Hematopoietic multipotent progenitor cell treated with erythropoietin and hydrocortisone succinate and interleukin-3 and kit ligand, for 15 days (in vitro differentiated cells): ENCODE results near the gene EHD1.

ENCODE experiments used
- DNase-seq: peaks from one replicate; pipeline ENCODE4 v3.0.0-alpha.2; 2015; ENCODE audit warnings: low spot score

Gene EHD1

DNA sequence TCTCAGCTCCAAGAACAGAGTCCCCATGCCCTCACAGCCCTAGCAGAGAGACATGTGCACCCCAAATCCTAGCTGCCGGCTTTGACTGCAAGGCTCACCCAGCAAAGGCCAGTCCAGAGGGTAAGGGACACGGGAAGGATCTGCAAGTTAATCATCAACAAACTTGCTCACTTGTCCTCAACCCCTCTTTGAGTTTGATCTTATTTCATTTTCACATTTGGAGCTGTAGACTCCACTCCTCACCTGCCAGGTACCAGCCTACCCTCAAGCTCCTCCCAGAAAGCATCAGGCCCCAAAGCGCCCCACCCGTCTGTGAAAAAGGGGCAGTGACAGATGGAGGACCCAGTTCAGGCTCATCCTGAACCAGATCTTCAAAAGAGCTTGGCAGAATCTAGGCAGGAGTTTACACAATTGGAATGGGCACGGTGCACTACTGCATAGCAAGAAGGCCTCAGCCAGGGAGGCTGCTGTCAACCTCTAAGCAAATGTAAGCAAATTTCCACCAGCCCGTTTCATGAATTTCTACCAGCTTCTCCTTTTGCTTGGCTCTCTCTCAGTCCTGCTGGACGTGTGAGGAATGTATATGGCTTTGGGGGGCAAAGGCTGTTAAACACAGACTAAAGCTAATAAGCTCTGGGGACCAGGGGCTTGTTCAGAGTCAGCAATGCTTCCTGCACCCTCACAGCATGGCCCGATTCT lies 5.5 kb downstream of the EHD1 start:
- DNase-seq, result no peak

DNA sequence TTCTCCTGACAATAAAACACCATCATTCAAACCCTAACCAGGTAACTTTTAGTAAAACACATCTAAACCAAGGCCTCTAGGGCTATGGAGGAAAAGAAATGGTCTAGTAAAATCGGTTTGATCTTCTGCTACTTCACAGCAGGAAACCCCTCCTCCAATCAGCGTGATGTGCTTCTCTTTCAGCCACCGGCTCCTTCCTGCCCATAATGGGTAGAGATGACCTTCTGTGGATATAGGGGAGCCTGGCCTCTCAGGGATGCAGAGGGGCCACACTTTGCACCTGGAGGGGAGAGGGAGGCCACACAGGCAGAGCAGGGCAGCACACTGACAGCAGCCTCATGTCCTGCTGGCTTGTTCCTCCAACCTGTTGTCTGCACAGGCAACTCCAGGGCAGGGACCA lies 6.9 kb downstream of the EHD1 start:
- no peak for DNase-seq

DNA sequence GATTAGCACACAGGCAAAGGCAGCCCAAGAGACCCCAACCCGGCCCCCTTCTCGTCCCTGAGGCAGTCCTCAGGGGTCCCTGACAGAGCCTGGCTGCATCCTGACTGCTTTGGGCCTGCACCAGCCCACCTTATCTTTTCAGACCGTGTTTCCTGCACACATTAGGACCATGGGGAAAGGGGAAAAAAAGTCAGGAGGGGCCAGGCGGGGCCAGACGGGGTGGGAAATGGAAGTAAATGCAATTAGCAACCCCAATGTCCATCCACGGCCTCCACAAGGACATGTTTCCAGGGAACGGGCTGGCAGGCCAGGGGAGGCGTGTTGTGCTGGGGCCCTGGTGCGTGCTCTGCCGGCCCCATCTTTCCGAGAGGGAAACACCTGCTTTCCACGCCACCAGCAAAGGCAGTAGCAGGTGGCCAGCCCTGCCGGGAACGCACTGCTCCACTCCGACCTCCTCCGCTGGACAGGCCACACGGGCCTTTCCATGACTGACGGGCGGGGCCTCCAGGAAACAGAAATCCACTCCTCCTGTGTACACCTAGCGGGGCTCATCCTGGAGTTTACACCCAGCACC lies 7.4 kb downstream of the EHD1 start:
- DNase-seq, result no peak

DNA sequence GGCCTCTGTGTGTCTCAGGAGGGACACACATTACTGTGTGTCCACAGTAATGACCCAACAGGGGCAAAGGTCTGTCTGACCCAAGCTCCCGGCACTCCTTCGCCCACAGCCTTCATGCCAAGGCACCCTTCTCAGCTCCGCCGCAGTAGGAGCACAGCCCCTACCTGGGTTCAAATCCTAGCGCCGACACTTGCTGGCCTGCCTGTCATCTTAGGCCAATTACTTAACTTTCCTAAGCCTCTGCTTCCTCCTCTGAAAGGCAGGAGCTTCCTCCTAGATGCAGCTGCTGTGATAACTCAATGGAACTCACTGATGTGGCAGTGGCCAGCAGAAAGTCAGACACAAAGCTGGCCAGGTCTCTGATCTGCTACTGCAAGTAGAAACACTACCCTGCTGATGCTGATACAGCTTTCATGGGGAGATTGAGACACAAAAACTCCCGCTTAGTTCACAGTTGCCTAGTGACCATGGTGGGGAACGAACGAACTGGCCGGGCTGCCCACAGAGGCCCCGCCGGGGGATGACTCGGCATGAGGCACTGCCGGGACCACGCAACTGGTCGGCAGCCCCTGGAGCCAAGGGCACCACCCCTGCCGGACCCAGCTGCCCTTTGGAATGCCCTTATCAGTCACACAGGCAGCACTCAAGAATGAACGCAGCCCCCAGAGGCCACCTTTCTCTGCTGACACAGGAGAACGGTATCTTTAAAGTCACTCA lies 8.1 kb downstream of the EHD1 start:
- no peak for DNase-seq

DNA sequence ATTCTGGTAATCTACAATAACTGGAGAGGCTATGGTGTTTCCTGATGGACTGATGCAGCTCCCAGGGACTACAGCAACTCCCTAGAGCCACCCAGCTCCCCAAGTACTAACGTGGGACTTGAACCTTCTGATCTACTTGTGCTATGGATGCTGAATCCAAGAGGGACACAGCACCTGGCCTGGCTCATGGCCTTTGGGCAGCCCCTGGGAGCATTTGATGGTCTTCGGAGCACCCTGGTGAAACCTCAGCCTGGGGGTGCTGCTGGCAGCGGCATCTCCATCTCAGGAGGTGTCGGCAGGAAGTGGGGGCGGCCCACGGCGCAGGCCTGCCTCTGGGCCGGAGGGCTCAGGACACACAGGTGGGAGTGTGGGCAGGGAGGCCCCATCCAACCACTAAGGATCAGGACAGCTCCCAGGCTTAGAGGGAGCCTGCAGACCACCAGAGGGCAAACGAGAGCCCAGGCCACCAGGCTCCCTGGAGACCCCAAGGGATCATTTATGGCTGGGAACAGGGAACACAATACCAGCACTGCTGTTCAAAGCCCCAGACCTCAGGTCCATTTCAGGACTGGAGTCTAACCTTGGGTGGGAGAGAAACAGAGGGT lies 8.7 kb downstream of the EHD1 start:
- no peak for DNase-seq

DNA sequence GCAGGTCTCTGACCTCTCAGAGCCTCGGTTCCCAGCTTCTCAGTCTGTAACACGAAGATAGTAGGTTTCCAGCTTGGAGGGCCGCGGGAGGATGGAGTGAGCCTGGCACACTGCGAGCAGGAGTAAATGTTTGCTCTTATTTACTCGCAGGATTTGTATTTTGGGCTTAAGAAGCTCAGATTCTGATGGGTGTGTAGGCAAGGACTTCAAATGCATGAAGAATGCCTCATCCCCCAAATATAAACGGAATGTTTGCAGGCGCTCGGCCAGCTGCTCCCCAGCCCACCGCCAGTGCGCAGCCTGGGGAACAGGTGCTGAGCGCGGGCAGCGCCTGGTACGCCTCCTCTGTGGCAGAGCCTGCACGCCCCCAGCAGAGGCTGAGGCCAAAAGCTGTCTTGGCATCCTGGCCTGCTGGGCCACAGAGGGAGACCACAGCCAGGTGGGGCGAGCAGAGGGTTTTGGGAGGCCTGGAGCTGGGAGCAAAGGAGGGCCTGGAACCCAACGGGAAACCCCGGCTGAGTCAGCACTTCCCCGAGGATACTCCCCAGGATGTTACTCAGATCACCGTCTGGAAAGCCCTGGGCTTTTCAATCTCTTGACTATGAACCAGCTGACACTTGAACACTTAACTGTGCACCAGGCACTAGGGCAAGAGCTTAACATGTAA lies 9.4 kb downstream of the EHD1 start:
- no peak for DNase-seq

DNA sequence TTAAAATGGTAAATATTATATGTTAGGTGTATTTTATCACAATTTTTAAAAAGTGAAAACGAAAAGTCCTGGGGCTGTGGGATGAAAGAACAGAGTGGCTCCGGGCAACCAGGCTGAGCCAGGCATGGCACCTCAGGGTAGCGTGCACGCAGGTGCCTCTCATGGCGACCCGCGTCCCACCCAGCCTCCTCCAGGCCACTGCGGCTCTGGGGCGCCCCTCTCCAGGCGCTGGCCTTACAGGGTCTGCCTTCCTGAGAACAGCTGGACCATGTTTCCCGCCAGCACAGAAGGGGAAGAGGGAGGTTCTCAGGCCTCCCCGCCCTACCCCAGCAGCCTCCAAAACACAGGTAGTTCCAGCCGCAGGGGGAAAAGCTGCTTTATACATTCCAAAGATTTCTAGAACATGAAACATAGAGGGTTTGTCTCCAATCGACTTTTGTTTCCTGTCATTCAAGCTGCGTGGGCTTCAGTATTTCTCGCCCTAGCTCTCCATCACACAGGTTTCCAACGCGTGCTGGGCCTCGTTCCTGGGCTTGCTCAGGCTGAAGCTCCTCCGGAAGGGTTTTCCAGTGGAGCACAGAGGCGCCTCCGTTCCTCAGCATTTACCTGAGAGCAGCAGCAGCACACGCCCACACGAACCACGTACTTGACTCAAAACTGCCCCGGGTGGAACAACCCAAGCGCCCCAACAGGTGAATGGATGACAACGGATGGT lies 10.5 kb downstream of the EHD1 start:
- no peak for DNase-seq

DNA sequence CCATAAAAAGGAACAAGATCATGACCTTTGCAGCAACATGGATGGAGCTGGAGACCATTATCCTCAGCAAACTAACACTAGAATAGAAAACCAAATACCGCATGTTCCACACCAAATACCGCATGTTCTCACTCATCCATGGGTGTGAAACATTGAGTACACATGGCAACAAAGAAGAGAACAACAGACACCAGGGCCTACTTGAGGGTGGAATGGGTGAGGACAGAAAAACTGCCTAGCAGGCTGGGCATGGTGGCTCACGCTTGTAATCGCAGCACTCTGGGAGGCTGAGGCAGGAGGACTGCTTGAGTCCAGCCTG lies 12.3 kb downstream of the EHD1 start:
- no peak for DNase-seq

DNA sequence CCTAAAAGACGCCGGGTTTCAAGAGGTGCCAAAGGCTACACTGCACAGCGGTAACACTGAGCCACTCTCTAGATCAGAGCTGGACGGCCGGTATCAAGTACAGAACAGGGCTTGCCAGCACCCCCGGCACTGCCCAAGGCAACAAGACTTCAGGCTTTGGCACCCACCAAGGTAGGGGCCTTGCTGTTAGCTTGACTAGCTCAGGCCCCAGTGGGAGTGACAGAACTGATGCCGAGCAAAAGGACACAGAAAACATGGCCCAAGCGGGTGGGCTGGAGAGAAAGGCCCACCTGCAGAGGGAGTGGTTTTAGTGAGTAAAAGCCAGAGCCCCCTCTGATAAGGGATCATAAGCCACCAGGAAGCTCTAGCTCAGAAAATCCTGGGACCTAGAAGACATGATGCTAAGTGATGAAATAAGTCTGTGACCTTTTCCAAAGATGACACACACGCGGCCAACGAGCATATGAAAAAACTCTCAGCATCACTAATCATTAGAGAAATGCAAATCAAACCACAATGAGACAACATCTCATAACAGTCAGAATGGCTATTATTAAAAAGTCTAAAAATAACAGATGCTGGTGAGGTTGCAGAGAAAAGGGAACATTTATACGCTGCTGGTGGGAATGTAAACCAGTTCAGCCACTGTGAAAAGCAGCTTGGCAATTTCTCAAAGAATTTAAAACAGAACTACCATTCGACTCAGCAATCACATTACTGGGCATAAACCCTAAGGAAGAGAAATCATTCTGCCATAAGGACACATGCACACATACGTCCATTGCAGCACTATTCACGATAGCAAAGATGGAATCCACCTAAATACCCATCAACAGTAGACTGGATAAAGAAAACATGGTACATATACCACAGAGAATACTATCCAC lies 12.9 kb downstream of the EHD1 start:
- no peak for DNase-seq

DNA sequence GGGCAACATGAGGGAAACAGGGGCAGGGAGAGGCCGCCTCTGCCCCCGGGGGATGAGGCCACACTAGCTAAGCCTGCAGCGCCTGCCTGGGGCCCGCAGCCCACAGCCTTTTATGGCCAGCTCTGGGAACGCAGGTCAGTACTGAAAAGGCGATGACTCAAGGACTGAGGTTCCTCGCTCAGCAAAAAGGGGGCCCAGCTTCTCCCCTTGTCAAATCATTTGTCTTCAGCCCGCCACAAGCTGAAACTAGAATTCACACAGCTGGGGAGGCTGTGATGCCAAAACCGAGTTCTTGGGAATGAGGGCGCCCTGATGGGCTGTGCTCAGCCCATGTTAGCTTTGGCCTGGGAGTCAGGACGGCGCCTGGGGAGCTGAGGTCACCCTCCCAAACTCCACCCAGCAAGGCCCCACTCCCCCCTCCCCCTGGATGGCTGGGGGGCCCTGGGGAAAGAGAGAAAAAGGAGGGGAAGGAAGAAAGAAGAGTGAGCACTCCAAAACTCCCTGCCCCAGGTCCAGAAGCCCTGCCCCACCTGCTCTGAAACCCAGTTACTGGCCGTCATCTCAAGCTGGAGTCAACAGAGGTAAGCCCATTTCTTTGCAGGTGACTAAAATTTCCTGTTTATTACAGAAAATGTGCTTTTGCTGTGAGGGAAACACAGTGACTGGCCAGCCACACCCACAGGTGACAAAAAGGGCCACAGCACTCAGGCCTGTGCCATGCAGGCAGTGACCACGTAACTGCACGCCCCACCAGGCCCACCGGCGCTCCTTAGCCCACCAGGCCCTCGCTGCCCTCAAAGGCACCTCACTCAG lies 13.7 kb downstream of the EHD1 start:
- DNase-seq, result no peak

DNA sequence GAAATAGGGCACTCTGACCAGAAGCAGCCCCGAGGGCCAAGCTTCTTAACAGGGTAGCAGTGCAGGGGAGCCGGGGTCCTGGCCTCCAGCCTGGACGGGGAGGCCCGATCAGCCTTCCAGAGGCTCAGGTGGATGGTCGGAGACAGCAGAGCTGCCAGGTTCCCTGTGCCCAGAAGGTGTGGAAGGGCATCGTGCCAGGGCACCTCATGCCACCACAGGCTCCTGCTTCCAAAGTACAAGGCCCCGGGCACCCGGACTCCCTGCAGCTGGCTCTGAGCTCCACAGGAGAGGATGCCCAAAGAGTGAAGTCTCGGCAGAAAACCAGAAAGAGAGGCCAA lies 14.3 kb downstream of the EHD1 start:
- DNase-seq, result no peak

DNA sequence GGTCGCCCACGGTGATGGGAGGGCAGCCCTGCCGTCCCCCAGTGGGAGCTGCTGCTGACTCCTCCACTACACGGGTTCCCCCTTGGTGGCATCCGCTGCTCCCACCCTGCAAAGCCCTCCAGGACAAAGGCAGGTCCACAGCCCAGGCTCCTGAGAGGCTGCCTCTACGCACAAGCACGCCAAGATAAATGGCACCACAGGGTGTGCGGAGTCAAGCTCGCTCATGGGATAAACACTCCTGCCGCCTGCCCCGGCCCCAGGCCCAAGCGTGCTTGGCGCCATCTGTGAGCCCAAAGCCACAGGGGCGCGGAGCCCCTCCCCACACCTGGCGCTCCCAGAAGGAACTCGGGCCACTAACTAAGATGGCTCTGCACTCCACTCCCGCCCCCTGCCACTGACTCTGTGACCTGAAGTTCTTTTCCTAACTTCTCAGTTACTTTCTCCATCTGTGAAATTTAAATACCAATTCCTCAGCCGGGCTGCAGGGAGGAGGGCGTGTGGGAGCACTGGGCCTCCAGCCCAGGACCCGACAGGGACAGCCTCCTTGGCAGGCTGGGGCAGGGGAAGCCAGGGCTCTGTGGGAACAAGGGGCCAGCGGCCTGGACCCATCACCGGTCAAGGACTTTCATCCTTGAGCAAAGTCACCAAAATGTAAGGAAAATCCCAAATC lies 14.9 kb downstream of the EHD1 start:
- no peak for DNase-seq

DNA sequence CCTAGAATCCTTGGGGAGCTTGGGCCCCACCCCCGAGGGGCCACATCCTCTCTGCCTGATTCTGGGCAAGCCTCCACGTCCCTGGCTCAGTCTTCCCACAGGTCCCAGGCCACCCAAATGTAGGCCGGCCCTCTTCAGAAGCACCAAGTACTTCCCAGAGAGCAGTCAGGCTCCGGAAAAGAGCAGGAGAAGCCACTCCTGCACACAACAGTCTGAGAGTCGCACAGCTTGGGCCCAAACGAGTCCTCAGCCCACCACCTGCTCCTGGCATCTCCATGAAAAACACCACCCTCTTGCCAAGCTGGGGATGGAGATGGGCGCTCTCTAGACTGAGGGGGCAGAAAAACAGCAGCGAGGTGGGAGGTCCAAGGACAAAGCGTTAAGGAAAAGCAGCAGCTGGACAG lies 15.4 kb downstream of the EHD1 start:
- no peak for DNase-seq

DNA sequence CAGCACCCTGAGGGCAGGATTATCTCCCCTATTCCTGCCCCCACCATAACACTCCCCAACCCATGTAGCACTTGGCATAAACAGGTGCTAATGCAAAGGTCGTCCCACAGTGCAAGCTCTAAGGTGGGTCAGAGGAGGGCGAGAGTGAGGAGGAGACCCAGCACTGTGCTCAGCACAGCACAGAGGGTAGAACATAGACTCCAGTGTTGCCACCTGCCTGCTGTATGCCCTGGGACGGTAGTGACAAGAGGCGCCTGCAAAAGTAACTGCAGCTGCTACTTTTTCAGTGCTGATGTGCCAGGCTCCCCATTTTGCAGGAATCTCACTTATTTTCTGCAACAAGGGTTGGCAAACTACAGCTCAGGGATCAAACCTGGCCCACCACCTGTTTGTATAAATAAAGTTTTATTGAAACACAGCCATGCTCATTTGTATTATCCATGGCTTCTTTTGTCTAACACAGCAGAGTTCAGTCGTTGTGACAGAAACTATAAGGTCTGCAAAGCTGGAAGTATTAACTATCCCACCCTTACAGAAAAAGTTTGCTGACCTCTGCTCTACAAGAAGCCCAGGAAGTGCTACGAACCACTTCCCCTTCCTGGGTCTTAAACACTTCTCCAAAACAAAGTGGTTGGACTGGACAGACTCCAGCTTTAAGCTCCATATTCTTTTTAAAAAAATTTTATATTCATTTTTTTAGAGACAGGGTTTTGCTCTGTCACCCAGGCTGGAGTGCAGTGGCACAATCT lies 17.0 kb downstream of the EHD1 start:
- no peak for DNase-seq

DNA sequence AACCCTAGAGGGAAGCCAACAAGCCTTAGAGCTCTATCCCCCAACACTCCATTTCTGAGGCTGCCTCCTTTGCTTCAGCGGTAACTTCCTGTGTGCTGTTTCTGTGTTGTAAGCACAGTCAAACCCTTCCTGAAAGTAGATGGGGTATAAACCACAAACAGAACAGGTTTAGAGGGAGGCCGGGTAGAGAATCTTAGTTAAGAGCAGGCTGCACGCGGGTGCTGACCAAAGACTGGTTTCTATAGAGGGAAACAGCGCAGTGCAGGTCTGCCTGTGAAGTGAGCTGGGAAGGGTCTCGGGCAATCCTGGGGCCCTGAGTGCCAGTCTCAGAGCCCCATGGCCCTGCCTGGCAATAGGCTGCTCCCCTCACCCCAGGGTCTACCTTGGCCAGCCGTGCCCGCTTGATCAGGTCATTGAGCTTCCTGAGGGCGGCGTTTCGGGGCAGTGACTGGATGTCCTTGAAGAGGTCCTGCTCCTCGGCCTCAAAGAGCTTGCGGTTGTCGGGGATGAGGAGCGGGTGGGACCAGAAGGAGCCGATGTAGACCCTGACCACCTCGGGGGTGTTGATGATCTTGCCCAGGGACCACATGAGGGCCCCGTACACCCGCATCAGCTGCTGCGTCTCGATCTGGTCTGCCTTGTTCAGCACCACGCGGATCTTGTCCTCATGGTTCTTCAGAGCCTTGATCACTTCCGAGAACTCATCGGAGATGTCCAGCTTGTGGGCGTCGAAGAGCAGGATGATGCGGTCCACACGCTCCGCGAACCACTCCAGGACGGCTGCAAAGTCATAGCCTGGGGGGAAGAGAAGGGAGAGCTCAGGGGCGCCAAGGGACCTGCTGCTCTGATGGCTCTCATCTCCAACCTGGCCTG lies 18.6 kb downstream of the EHD1 start:
- no peak for DNase-seq

DNA sequence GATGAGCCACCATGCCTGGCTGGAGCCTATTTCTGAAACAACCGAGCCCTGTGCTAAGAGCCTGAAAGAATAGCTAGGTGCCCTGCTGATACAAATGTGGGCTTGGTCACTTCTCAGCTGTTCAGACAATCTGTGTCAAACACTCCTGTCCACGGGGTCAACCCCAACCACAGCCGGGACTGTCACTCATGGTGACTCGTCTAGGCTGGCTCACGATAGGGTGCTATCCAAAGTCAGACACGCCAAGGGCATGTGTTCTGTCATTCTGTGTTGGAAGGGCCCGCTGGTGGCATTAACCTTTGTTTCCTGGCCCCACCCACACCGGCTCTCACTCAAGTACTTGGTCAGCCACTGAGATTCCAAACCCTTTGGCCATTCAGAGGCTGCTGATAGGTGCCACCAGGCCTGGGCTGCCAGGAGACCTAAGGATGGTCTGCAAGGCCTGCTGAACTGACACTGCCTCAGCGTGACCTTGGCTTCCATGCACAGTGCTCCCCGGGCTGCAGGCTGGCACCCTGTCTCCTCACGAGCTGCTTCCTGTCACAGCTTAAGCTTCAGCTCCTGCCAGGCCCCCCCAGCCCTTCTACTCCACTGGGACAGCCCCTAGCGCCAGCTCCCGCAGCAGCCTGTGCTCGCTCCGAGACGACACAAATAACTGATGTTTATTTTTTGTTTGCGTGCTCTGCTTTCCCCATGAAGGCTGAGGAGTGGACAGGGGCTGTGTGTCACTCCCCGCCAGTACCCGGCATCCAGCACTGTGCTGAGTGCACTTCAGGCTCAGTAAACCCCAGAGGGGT lies 19.8 kb downstream of the EHD1 start:
- no peak for DNase-seq

DNA sequence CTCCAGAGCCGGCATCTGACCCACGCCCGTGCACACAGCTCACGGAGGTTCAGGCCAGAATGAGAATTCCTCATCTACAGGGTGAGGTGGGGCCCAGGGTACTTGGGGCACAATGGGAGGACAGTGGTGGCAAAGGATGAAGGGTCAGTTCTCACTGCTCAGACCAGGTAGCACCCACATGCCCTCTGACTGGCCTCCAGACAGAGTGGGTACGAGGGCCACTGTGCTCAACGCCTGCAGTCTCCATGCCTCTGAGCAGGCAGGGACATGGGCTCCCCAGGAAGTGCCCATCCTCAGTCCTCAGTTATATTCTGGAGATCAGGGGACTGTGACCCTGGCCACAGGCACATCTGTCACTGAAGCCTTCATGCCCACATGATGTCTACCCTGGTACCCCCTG lies 20.9 kb downstream of the EHD1 start:
- no peak for DNase-seq
